Spleen (tissue), 11 donors: ENCODE data around the gene CCDC149. TPM values are rescaled to one million over a fixed set of nuclear protein-coding genes. Genes with fewer than 3 reads are reported as not detected.

ENCODE experiments used
- DNase-seq: peaks from one replicate; pipeline ENCODE4 v3.0.0-alpha.2; 2020
- H3K27ac ChIP-seq, 8 donors: fragments of 200-600 bp; sonication (generic) in 7 of 8; 1 replicate in 4 of 8; 2 replicates in 4 of 8; pipeline versions ENCODE4 v1.5.0 to v1.8.0; 2016 to 2021; ENCODE audit warnings: inconsistent platforms in 4 of 8, mild to moderate bottlenecking in 4 of 8, moderate library complexity in 1 of 8
- H3K27me3 ChIP-seq, 7 donors: fragments of 200-600 bp; sonication (generic) in 6 of 7; replicated peaks in 1 of 7; 1 replicate in 4 of 7; 2 replicates in 3 of 7; pipeline versions ENCODE4 v1.5.0 to v1.8.0; 2016 to 2021; ENCODE audit warnings: inconsistent platforms in 3 of 7, mild to moderate bottlenecking in 1 of 7
- H3K36me3 ChIP-seq, 6 donors: fragments of 200-600 bp; sonication (generic) in 5 of 6; 1 replicate in 4 of 6; 2 replicates in 2 of 6; pipeline versions ENCODE4 v1.5.0 to v1.8.0; 2016 to 2021; ENCODE audit warnings: inconsistent platforms in 2 of 6
- H3K4me1 ChIP-seq, 6 donors: fragments of 200-600 bp; sonication (generic) in 5 of 6; 1 replicate in 3 of 6; 2 replicates in 3 of 6; pipeline versions ENCODE4 v1.5.0 to v1.8.0; 2016 to 2021; ENCODE audit warnings: inconsistent platforms in 3 of 6
- H3K4me3 ChIP-seq, 8 donors: fragments of 200-600 bp; sonication (generic) in 7 of 8; 1 replicate in 4 of 8; 2 replicates in 4 of 8; pipeline versions ENCODE4 v1.5.0 to v1.8.0; 2016 to 2021; ENCODE audit warnings: inconsistent platforms in 4 of 8, mild to moderate bottlenecking in 4 of 8, moderate library complexity in 2 of 8
- H3K9me3 ChIP-seq, 8 donors: fragments of 200-600 bp; sonication (generic) in 7 of 8; 1 replicate in 4 of 8; 2 replicates in 4 of 8; pipeline versions ENCODE4 v1.5.0 to v1.8.0; 2016 to 2021; ENCODE audit warnings: inconsistent platforms in 4 of 8
- CTCF ChIP-seq, 11 experiments: fragments of 200-600 bp in 7 of 11; fragments of 450-650 bp in 4 of 11; sonication (generic) in 4 of 11; IDR thresholded peaks in 8 of 11; conservative IDR thresholded peaks in 3 of 11; 1 replicate in 7 of 11; 2 replicates in 4 of 11; pipeline versions ENCODE4 v1.4.0 to v1.8.0; 2016 to 2021; ENCODE audit warnings: antibody characterized with exemption in 11 of 11, inconsistent platforms in 4 of 11, mild to moderate bottlenecking in 1 of 11
- POLR2A ChIP-seq, 3 donors: fragments of 450-650 bp; IDR thresholded peaks; one replicate each; pipeline ENCODE4 v1.5.1; 2017; ENCODE audit warnings: antibody characterized with exemption in 3 of 3, mild to moderate bottlenecking in 1 of 3
- POLR2AphosphoS5 ChIP-seq, 3 donors: sonication (generic); formaldehyde crosslinking; IDR thresholded peaks; one replicate each; pipeline ENCODE4 v1.5.1; 2017; ENCODE audit warnings: antibody characterized with exemption in 3 of 3
- WGBS, 5 donors: extraction: QIAGEN DNeasy Blood & Tissue Kit in 3 of 5; methylation state at CpG; one replicate each; pipeline versions ENCODE4 v1.1.5 to v1.1.7; 2013 to 2018; 5-methylcytosine and 5-hydroxymethylcytosine counted together
- intact Hi-C: fragments of 100-400 bp; cut with DNase I; formaldehyde crosslinking; loops from one replicate; pipeline ENCODE4 v1.15.0; 2023; ENCODE audit warnings: low total_unique reads
- polyA plus RNA-seq, 3 donors: library from polyadenylated mRNA; stranded (reverse); fragments of 200-250 nt; gene quantifications; one replicate each; pipeline ENCODE4 v1.2.1, GENCODE V29; 2013
- total RNA-seq, 7 donors: library from RNA; depleted of rRNA in 3 of 7; stranded (reverse); fragments of >200 nt in 3 of 7; fragmentation: NEBNext Ultra II Directional in 4 of 7; extraction: Animal tissue kit (Norgen Biotek cat#: 25700) in 4 of 7; gene quantifications; one replicate each; pipeline versions ENCODE4 v1.1.0 to v1.2.1, GENCODE V29; 2016 to 2021
- donor health status: healthy with polysubstance abuse.
- donor health status: DM: no; HTN: no; CAD: no; lungs with moderate emphysema.
- donor health status: DM: no; HTN: no; CAD: no.
- donor health status: Bipolar disorder and iron deficiency.
- donor health status: healthy.
- donor health status: DM: no; HTN: no; CAD: no.
- donor health status: DM: yes; HTN: yes; CAD: no.

CCDC149 gene
- total and polyA plus RNA-seq, 10 donors = 1.9 to 16.0 (median 9.8) TPM

GRCh38 chr4:24795666-24796381 lies 117.0 kb downstream of the CCDC149 start:
- Histone ChIP-seq H3K4me1 (peaks cover 0 to 32% (median 4%) of the 10 kb centered on the region in 6 donors), H3K4me3 (peak overlapping the region in 4 of 8 donors; percentile 5 to 40 (median 10))
- TF ChIP-seq POLR2AphosphoS5 (IDR thresholded peaks at IDR 0.05) (no peak), CTCF (IDR thresholded peaks at IDR 0.05 in 8 of 11, conservative IDR thresholded peaks at IDR 0.05 in 3 of 11) (no peak), POLR2A (IDR thresholded peaks at IDR 0.05) (no peak)

GRCh38 chr4:24794916-24795665 lies 117.8 kb downstream of the CCDC149 start, which contains the start of gene SOD3:
Gene SOD3, plus strand, starts transcription at chr4:24795573. Its CDS starts 3,949 bp downstream, at chr4:24799522.
- no peaks in the 10 kb centered on the region for H3K9me3 ChIP-seq
- intact Hi-C loops = no loop called here
- H3K27ac ChIP-seq = peak within 1 kb of the TSS; percentile 40 to 74 (median 54)
- 61 to 69% (median 65%) methylated on average over 21 of the region's 21 CpGs for WGBS, 5 donors
- H3K4me3 ChIP-seq = peak within 1 kb of the TSS in 4 of 8 donors; percentile 5 to 40 (median 10)
- no peaks in the 10 kb centered on the region for H3K36me3 ChIP-seq
- peaks cover 0 to 52% (median 17%) of the 10 kb centered on the region in 7 donors for H3K27me3 ChIP-seq
- H3K4me1 ChIP-seq = peaks cover 0 to 25% (median 4%) of the 10 kb centered on the region in 6 donors
- no peak for TF ChIP-seq POLR2A (IDR thresholded peaks at IDR 0.05)
- TF ChIP-seq CTCF (IDR thresholded peaks at IDR 0.05 in 8 of 11, conservative IDR thresholded peaks at IDR 0.05 in 3 of 11) = no peak
- peak; percentile 62 to 73 (median 66) for TF ChIP-seq POLR2AphosphoS5 (IDR thresholded peaks at IDR 0.05)
- peak; percentile 75 for DNase-seq

More at GRCh38 chr4:24795666-24796381, 117.0 kb downstream of the CCDC149 start:
- Histone ChIP-seq H3K36me3 (no peaks in the 10 kb centered on the region), H3K27me3 (peaks cover 0 to 56% (median 19%) of the 10 kb centered on the region in 7 donors), H3K27ac (peak overlapping the region in 6 of 8 donors; percentile 15 to 74 (median 52)), H3K9me3 (no peaks in the 10 kb centered on the region)
- 56 to 73% (median 63%) methylated on average over 9 of the region's 9 CpGs for WGBS, 5 donors
- DNase-seq = no peak
- intact Hi-C loops = no loop called here

- Histone ChIP-seq H3K27me3 (peaks cover 0 to 47% (median 11%) of the 10 kb centered on the region in 7 donors), H3K9me3 (no peaks in the 10 kb centered on the region), H3K36me3 (no peaks in the 10 kb centered on the region), H3K4me1 (peaks cover 0 to 18% (median 1%) of the 10 kb centered on the region in 6 donors), H3K4me3 (peak overlapping the region in 1 of 8 donors; percentile 15), H3K27ac (peak overlapping the region; percentile 40 to 74 (median 54))
- TF ChIP-seq POLR2AphosphoS5 (IDR thresholded peaks at IDR 0.05) = peak in 1 of 3 donors; percentile 32
- TF ChIP-seq CTCF (IDR thresholded peaks at IDR 0.05 in 8 of 11, conservative IDR thresholded peaks at IDR 0.05 in 3 of 11) = no peak
- TF ChIP-seq POLR2A (IDR thresholded peaks at IDR 0.05) = no peak
- intact Hi-C loops = no loop called here
- WGBS, 5 donors = 73 to 88% (median 77%) methylated on average over 10 of the region's 10 CpGs
- no peak for DNase-seq
These were observed 118.4 kb downstream of the CCDC149 start for GRCh38 chr4:24794480-24794879.
